ENCODE data around the gene PA2G4. TPM values are rescaled to one million over a fixed set of nuclear protein-coding genes. Genes with fewer than 3 reads are reported as not detected.

PA2G4 gene
- total RNA-seq, 4 donors from 2014 or later, result 22.1 to 63.0 (median 44.8) TPM

DNA sequence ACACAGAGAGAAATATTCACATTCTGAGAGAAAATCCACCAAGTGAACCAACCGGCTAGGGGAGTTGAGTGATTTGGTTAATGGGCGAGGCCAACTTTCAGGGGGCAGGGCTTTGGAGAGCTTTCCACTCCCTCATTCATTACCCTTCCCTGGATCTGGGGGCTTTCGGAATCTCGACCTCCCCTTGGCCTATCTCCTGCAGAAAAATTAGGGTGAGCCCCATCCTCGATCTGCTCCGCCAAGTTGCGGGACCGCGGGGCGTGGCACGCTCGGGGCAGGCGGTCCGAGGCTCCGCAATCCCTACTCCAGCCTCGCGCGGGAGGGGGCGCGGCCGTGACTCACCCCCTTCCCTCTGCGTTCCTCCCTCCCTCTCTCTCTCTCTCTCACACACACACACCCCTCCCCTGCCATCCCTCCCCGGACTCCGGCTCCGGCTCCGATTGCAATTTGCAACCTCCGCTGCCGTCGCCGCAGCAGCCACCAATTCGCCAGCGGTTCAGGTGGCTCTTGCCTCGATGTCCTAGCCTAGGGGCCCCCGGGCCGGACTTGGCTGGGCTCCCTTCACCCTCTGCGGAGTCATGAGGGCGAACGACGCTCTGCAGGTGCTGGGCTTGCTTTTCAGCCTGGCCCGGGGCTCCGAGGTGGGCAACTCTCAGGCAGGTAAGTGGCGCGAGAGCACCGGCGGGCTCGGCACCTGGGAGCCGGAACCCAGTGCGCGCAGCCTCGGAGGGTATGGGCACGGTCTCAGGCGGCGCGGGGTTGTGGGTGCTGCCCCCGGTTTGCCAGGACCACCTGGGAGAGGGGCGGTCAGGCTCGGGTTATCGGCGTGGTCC, 24.4 kb upstream of the PA2G4 start, which contains the start of gene ERBB3:
ERBB3 (plus strand) TSS at position 443 of the 833 bp plus-strand sequence; CDS start at position 579, 136 bp downstream.
- Histone ChIP-seq H3K4me1 (peaks cover 0 to 37% (median 19%) of the 10 kb centered on the region in 4 donors), H3K4me3 (peak within 1 kb of the TSS; percentile 35 to 74 (median 64)), H3K27ac (peak within 1 kb of the TSS; percentile 89 to 94 (median 90)), H3K36me3 (no peaks in the 10 kb centered on the region), H3K27me3 (no peaks in the 10 kb centered on the region), H3K9me3 (no peaks in the 10 kb centered on the region)
- DNase-seq, result peak; percentile 90
- intact Hi-C loops (cut with DNase I; ENCODE audit: low total_unique reads) (no loop called here), in situ Hi-C loops (cut with MboI; ENCODE audit: low pct_ligation_motif_present in 1 of 4, low pct_unique_long_range_greater_than_20kb in 1 of 4, low sequenced_read_pairs in 3 of 4) (no loop called here)
- WGBS, 2 donors (ENCODE audit: low coverage in 1 of 2), result 1% methylated on average over 53 of the region's 59 CpGs; no CpG with 5 or more reads in 1 of the 2 donors
- TF ChIP-seq POLR2A (IDR thresholded peaks at IDR 0.05) (peak; percentile 97), EP300 (IDR thresholded peaks at IDR 0.05; ENCODE audit: low read depth) (no peak), POLR2AphosphoS5 (IDR thresholded peaks at IDR 0.05) (peak; percentile 65 to 96 (median 96))
- TF ChIP-seq, protein P1, sequence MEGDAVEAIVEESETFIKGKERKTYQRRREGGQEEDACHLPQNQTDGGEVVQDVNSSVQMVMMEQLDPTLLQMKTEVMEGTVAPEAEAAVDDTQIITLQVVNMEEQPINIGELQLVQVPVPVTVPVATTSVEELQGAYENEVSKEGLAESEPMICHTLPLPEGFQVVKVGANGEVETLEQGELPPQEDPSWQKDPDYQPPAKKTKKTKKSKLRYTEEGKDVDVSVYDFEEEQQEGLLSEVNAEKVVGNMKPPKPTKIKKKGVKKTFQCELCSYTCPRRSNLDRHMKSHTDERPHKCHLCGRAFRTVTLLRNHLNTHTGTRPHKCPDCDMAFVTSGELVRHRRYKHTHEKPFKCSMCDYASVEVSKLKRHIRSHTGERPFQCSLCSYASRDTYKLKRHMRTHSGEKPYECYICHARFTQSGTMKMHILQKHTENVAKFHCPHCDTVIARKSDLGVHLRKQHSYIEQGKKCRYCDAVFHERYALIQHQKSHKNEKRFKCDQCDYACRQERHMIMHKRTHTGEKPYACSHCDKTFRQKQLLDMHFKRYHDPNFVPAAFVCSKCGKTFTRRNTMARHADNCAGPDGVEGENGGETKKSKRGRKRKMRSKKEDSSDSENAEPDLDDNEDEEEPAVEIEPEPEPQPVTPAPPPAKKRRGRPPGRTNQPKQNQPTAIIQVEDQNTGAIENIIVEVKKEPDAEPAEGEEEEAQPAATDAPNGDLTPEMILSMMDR (IDR thresholded peaks at IDR 0.05), result peak in 2 of 5 experiments; percentile 7 to 51

DNA sequence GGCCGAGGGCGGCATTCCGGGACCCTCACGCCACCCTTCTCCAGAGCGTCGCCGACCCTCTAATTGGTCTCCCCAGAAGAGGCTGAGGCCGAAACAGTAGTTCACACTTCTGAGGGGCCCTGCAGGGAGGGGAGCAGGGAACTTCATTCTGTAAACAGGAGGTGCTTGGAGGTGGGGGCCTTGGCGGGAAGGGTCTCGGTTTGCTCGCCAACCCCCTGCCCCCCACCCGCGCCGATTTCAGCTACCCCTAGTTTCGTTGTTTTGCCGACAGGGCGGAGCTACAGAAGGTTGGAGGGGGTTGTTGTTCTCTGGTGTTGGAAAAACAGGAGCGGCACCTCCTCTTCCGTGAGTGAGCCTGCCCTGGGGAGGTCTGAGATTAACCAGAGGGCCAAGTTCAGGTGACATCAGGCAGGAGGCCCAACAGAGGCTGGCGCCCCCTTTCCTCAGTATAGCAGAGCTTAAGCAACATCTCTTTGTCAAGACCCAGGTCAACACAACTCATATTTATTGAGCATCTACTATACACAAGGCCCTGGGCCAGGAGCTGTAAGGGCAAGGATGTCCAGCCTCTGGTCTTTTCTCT, 23.7 kb upstream of the PA2G4 start:
- in situ Hi-C loops (cut with MboI; ENCODE audit: low pct_ligation_motif_present in 1 of 4, low pct_unique_long_range_greater_than_20kb in 1 of 4, low sequenced_read_pairs in 3 of 4) (no loop called here), intact Hi-C loops (cut with DNase I; ENCODE audit: low total_unique reads) (no loop called here)
- 20 to 81% methylated on average over 3 to 20 of the region's 20 CpGs for WGBS, 2 donors (ENCODE audit: low coverage in 1 of 2)
- peak overlapping the region; percentile 89 to 94 (median 90) for H3K27ac ChIP-seq
- peak; percentile 81 for DNase-seq
- TF ChIP-seq POLR2A (IDR thresholded peaks at IDR 0.05), result peak; percentile 84
- TF ChIP-seq EP300 (IDR thresholded peaks at IDR 0.05; ENCODE audit: low read depth), result no peak
- TF ChIP-seq, protein P1 (IDR thresholded peaks at IDR 0.05), result no peak
- TF ChIP-seq POLR2AphosphoS5 (IDR thresholded peaks at IDR 0.05), result peak; percentile 77 to 88 (median 84)
- H3K4me1 ChIP-seq, result peaks cover 0 to 43% (median 22%) of the 10 kb centered on the region in 4 donors
- H3K27me3 ChIP-seq, result no peaks in the 10 kb centered on the region
- H3K9me3 ChIP-seq, result no peaks in the 10 kb centered on the region
- H3K4me3 ChIP-seq, result peak overlapping the region; percentile 35 to 74 (median 64)
- H3K36me3 ChIP-seq, result no peaks in the 10 kb centered on the region

DNA sequence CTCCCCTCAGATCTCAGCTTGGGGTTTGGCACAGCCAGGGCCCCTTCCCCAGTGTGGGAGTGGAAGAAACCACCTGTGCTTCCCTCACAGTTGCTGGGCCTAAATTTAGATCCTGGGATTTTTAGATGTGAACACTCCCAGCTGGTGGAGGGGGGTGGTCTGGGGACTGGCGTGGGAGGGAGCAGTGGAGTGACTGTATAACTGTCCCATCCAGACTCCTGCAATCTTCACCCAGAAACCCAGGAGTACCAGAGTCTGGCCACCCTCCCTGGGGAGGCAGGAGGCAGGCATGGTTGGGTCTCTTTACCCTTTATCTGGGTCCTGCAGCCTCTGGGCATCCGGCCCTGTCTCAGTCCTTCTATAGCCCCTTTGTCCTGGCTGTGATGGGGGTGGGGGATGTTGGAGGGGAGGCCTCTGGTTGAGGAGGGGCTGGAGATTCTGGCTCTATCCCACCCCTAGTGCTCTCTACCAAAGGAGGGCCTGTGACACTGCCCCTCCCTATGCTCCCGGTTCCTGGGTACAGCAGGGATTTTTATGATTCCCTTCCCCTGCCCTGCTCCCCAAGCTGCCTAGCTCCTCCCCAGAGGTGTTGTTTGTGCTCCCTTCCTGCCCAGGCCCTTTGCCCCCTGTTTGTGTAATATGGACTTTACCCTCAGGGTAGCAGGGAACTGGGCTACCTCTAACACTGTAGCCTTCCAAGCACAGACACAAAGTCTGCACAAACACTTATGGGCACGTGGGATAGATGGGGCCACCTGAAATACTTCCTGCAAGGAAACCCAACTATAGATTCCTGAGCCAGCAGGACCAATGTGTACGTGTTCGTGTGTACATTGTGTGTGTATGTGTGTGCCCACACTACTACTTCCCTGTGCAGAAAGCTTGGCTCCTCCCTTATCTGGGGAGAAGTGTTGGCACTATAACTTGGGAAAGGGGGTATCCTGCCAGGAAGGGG, 22.7 kb upstream of the PA2G4 start:
- Histone ChIP-seq H3K27ac (peak overlapping the region; percentile 89 to 94 (median 90)), H3K36me3 (no peaks in the 10 kb centered on the region), H3K4me3 (peak overlapping the region; percentile 15 to 74 (median 64)), H3K4me1 (peaks cover 1 to 51% (median 30%) of the 10 kb centered on the region in 4 donors), H3K27me3 (no peaks in the 10 kb centered on the region), H3K9me3 (no peaks in the 10 kb centered on the region)
- 25 to 33% methylated on average over 3 to 6 of the region's 6 CpGs for WGBS, 2 donors (ENCODE audit: low coverage in 1 of 2)
- in situ Hi-C loops (cut with MboI; ENCODE audit: low pct_ligation_motif_present in 1 of 4, low pct_unique_long_range_greater_than_20kb in 1 of 4, low sequenced_read_pairs in 3 of 4) (no loop called here), intact Hi-C loops (cut with DNase I; ENCODE audit: low total_unique reads) (no loop called here)
- TF ChIP-seq EP300 (IDR thresholded peaks at IDR 0.05; ENCODE audit: low read depth) (peak; percentile 17), POLR2AphosphoS5 (IDR thresholded peaks at IDR 0.05) (peak; percentile 73 to 93 (median 87)), POLR2A (IDR thresholded peaks at IDR 0.05) (peak; percentile 91)
- TF ChIP-seq, protein P1 (IDR thresholded peaks at IDR 0.05), result no peak
- DNase-seq, result peak; percentile 85

All from transverse colon (tissue), 4 donors.